Osteoblast (primary cell): ENCODE measurements around the gene RNF5. TPM values are rescaled to one million over a fixed set of nuclear protein-coding genes. Genes with fewer than 3 reads are reported as not detected.

ENCODE experiments used
- DNase-seq: peaks from one replicate; pipeline ENCODE4 v3.0.0; 2011; ENCODE audit warnings: low spot score, mixed read lengths; ENCODE audit not compliant: insufficient read length; ENCODE audit errors: missing footprints
- H2AFZ ChIP-seq: 2 replicates; pipeline ENCODE4 v1.6.0; 2011; ENCODE audit warnings: mild to moderate bottlenecking, low read length
- H3K27ac ChIP-seq: 2 replicates; pipeline ENCODE4 v1.5.1; 2011; ENCODE audit warnings: mild to moderate bottlenecking, low read depth, low read length, moderate library complexity
- H3K27me3 ChIP-seq: 2 replicates; pipeline ENCODE4 v1.6.0; 2012; ENCODE audit warnings: mild to moderate bottlenecking, control low read depth, inconsistent platforms, low read length, moderate library complexity; ENCODE audit not compliant: insufficient read depth
- H3K36me3 ChIP-seq: 2 replicates; pipeline ENCODE4 v1.5.1; 2011; ENCODE audit warnings: mild to moderate bottlenecking, low read length, control low read depth, moderate library complexity; ENCODE audit not compliant: insufficient read depth
- H3K4me1 ChIP-seq: 2 replicates; pipeline ENCODE4 v1.5.1; 2011; ENCODE audit warnings: mild to moderate bottlenecking, low read length, control low read depth, moderate library complexity; ENCODE audit not compliant: insufficient read depth
- H3K4me2 ChIP-seq: 2 replicates; pipeline ENCODE4 v1.6.0; 2011; ENCODE audit warnings: mild to moderate bottlenecking, low read length; ENCODE audit not compliant: insufficient read depth
- H3K4me3 ChIP-seq: fragments of 200-600 bp; sonication (generic); 3 replicates; pipeline ENCODE4 v1.5.1; 2012; ENCODE audit warnings: mild to moderate bottlenecking, low read length, inconsistent platforms; ENCODE audit not compliant: insufficient read depth
- H3K79me2 ChIP-seq: 2 replicates; pipeline ENCODE4 v1.6.0; 2012; ENCODE audit warnings: mild to moderate bottlenecking, low read length, control low read depth, inconsistent platforms; ENCODE audit not compliant: insufficient read depth
- H3K9me3 ChIP-seq: 2 replicates; pipeline ENCODE4 v1.5.1; 2011; ENCODE audit warnings: low read depth, low read length, control low read depth
- H4K20me1 ChIP-seq: 2 replicates; pipeline ENCODE4 v1.6.0; 2012; ENCODE audit warnings: mild to moderate bottlenecking, low read length, control low read depth; ENCODE audit not compliant: insufficient read depth
- total RNA-seq: library from RNA; depleted of rRNA; stranded (reverse); fragments of >200 nt; gene quantifications from 2 replicates; pipeline ENCODE4 v1.2.3, GENCODE V29; 2012
- TF ChIP-seq, protein P1 (sequence below): IDR thresholded peaks from 2 replicates; pipeline ENCODE4 v1.5.1; 2011; ENCODE audit warnings: mild to moderate bottlenecking, low read depth, low read length, moderate library complexity; ENCODE audit errors: extremely low read depth

RNF5 gene
- total RNA-seq, 1 donor: 32.9 TPM

- DNase-seq: peak; percentile 79
- Histone ChIP-seq H3K27me3 (no peaks in the 10 kb centered on the region), H4K20me1 (no peaks in the 10 kb centered on the region), H3K4me2 (no peak within 1 kb of the TSS), H3K9me3 (no peaks in the 10 kb centered on the region), H3K27ac (no peak within 1 kb of the TSS), H2AFZ (no peak within 1 kb of the TSS), H3K4me1 (peaks cover 6% of the 10 kb centered on the region), H3K4me3 (no peak within 1 kb of the TSS), H3K79me2 (no peaks in the 10 kb centered on the region), H3K36me3 (peaks cover 25% of the 10 kb centered on the region)
- TF ChIP-seq, protein P1, sequence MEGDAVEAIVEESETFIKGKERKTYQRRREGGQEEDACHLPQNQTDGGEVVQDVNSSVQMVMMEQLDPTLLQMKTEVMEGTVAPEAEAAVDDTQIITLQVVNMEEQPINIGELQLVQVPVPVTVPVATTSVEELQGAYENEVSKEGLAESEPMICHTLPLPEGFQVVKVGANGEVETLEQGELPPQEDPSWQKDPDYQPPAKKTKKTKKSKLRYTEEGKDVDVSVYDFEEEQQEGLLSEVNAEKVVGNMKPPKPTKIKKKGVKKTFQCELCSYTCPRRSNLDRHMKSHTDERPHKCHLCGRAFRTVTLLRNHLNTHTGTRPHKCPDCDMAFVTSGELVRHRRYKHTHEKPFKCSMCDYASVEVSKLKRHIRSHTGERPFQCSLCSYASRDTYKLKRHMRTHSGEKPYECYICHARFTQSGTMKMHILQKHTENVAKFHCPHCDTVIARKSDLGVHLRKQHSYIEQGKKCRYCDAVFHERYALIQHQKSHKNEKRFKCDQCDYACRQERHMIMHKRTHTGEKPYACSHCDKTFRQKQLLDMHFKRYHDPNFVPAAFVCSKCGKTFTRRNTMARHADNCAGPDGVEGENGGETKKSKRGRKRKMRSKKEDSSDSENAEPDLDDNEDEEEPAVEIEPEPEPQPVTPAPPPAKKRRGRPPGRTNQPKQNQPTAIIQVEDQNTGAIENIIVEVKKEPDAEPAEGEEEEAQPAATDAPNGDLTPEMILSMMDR: no peak
Measured at GRCh38 chr6:32164295-32164694, 13.9 kb upstream of the RNF5 start, which contains the start of gene EGFL8. Gene EGFL8 (plus strand): TSS chr6:32164595. CDS start chr6:32166166, 1,571 bp downstream.

GRCh38 chr6:32166411-32167061 lies 11.7 kb upstream of the RNF5 start:
- TF ChIP-seq, protein P1: no peak
- no peak overlapping the region for H3K27ac ChIP-seq

GRCh38 chr6:32167154-32167760 lies 10.9 kb upstream of the RNF5 start:
- H3K36me3 ChIP-seq: peaks cover 42% of the 10 kb centered on the region
- no peaks in the 10 kb centered on the region for H3K9me3 ChIP-seq
- peaks cover 2% of the 10 kb centered on the region for H4K20me1 ChIP-seq
- peaks cover 6% of the 10 kb centered on the region for H3K4me1 ChIP-seq
- H3K4me3 ChIP-seq: no peak overlapping the region
- TF ChIP-seq, protein P1: no peak
- peaks cover 3% of the 10 kb centered on the region for H3K79me2 ChIP-seq
- no peaks in the 10 kb centered on the region for H3K27me3 ChIP-seq
- H3K4me2 ChIP-seq: no peak overlapping the region
- peak; percentile 58 for DNase-seq
- H2AFZ ChIP-seq: no peak overlapping the region
- H3K27ac ChIP-seq: no peak overlapping the region

More at GRCh38 chr6:32166411-32167061, 11.7 kb upstream of the RNF5 start:
- Histone ChIP-seq H3K4me2 (no peak overlapping the region), H3K9me3 (no peaks in the 10 kb centered on the region), H3K36me3 (peaks cover 42% of the 10 kb centered on the region), H4K20me1 (peaks cover 2% of the 10 kb centered on the region), H3K4me1 (peaks cover 6% of the 10 kb centered on the region), H3K27me3 (no peaks in the 10 kb centered on the region), H3K4me3 (no peak overlapping the region), H2AFZ (no peak overlapping the region), H3K79me2 (peaks cover 3% of the 10 kb centered on the region)
- peak; percentile 69 for DNase-seq

GRCh38 chr6:32167761-32168262 lies 10.4 kb upstream of the RNF5 start:
- H2AFZ ChIP-seq: no peak overlapping the region
- TF ChIP-seq, protein P1: no peak
- H3K36me3 ChIP-seq: peaks cover 38% of the 10 kb centered on the region
- no peaks in the 10 kb centered on the region for H3K9me3 ChIP-seq
- H3K27ac ChIP-seq: no peak overlapping the region
- no peak overlapping the region for H3K4me2 ChIP-seq
- no peaks in the 10 kb centered on the region for H3K27me3 ChIP-seq
- peaks cover 6% of the 10 kb centered on the region for H3K4me1 ChIP-seq
- DNase-seq: peak; percentile 70
- H3K79me2 ChIP-seq: peaks cover 9% of the 10 kb centered on the region
- H3K4me3 ChIP-seq: no peak overlapping the region
- H4K20me1 ChIP-seq: peaks cover 2% of the 10 kb centered on the region
